ENCODE measurements around the gene NUBP2.

NUBP2 gene

GRCh38 chr16:1778200-1779179, 4.3 kb upstream of the NUBP2 start:
- no peak for DNase-seq (ENCODE audit: low spot score)
- TF ChIP-seq CTCF (IDR thresholded peaks at IDR 0.05; ENCODE audit: extremely low read depth, missing control alignments) = no peak

- DNase-seq (ENCODE audit: low spot score) = no peak
- TF ChIP-seq CTCF (IDR thresholded peaks at IDR 0.05; ENCODE audit: extremely low read depth, missing control alignments) = no peak
Observed at GRCh38 chr16:1779234-1779701, 3.5 kb upstream of the NUBP2 start.

- TF ChIP-seq CTCF (IDR thresholded peaks at IDR 0.05; ENCODE audit: extremely low read depth, missing control alignments) = no peak
- no peak for DNase-seq (ENCODE audit: low spot score)
Observed at GRCh38 chr16:1779741-1780676, 2.8 kb upstream of the NUBP2 start.

GRCh38 chr16:1780677-1781072, 2.1 kb upstream of the NUBP2 start:
- no peak for DNase-seq (ENCODE audit: low spot score)
- TF ChIP-seq CTCF (IDR thresholded peaks at IDR 0.05; ENCODE audit: extremely low read depth, missing control alignments) = no peak

- no peak for DNase-seq (ENCODE audit: low spot score)
- no peak for TF ChIP-seq CTCF (IDR thresholded peaks at IDR 0.05; ENCODE audit: extremely low read depth, missing control alignments)
Observed at GRCh38 chr16:1781254-1781653, 1.5 kb upstream of the NUBP2 start.

GRCh38 chr16:1781758-1782407, 877 bp upstream of the NUBP2 start:
- no peak for TF ChIP-seq CTCF (IDR thresholded peaks at IDR 0.05; ENCODE audit: extremely low read depth, missing control alignments)
- DNase-seq (ENCODE audit: low spot score) = peak; percentile 67
